Prostate gland (tissue), 2 donors: ENCODE results near the gene ITGA1.

ENCODE experiments used
- CTCF ChIP-seq, 4 experiments: fragments of 200-600 bp in 2 of 4; fragments of 450-650 bp in 2 of 4; sonication (generic) in 2 of 4; IDR thresholded peaks; 1 replicate in 3 of 4; 2 replicates in 1 of 4; pipeline ENCODE4 v1.5.1; 2016 to 2019; ENCODE audit warnings: antibody characterized with exemption in 4 of 4, mild to moderate bottlenecking in 2 of 4, moderate library complexity in 2 of 4
- POLR2A ChIP-seq: fragments of 450-650 bp; IDR thresholded peaks from one replicate; pipeline ENCODE4 v1.6.1; 2016; ENCODE audit warnings: antibody characterized with exemption, mild to moderate bottlenecking
- POLR2AphosphoS5 ChIP-seq: sonication (generic); formaldehyde crosslinking; IDR thresholded peaks from one replicate; pipeline ENCODE4 v1.6.1; 2017; ENCODE audit warnings: antibody characterized with exemption

- TF ChIP-seq CTCF (IDR thresholded peaks at IDR 0.05), result no peak
- TF ChIP-seq POLR2A, result no peak
- TF ChIP-seq POLR2AphosphoS5, result no peak
Measured at GRCh38 chr5:52743970-52744369, 43.7 kb upstream of the ITGA1 start.
